Skeletal muscle tissue (tissue), 4 donors: ENCODE data around the gene BCL11B. TPM values are rescaled to one million over a fixed set of nuclear protein-coding genes. Genes with fewer than 3 reads are reported as not detected.

Experiments
- H3K27ac ChIP-seq: one replicate; pipeline ENCODE4 v1.7.0; 2013; ENCODE audit warnings: mild to moderate bottlenecking, low read depth, low read length, inconsistent platforms
- H3K27me3 ChIP-seq, 3 donors: one replicate each; pipeline ENCODE4 v1.7.0; 2013; ENCODE audit warnings: low read length in 3 of 3; ENCODE audit not compliant: control insufficient read depth in 3 of 3, insufficient read depth in 3 of 3
- H3K36me3 ChIP-seq, 3 donors: one replicate each; pipeline ENCODE4 v1.7.0; 2013; ENCODE audit warnings: low read length in 3 of 3; ENCODE audit not compliant: control insufficient read depth in 3 of 3, insufficient read depth in 3 of 3
- H3K4me1 ChIP-seq, 3 donors: one replicate each; pipeline ENCODE4 v1.7.0; 2013; ENCODE audit warnings: low read length in 3 of 3, mild to moderate bottlenecking in 3 of 3; ENCODE audit not compliant: control insufficient read depth in 3 of 3, insufficient read depth in 3 of 3
- H3K4me3 ChIP-seq, 3 donors: one replicate each; pipeline ENCODE4 v1.7.0; 2013; ENCODE audit warnings: low read length in 3 of 3
- H3K9ac ChIP-seq, 3 donors: one replicate each; pipeline ENCODE4 v1.7.0; 2013; ENCODE audit warnings: low read length in 3 of 3, mild to moderate bottlenecking in 3 of 3, moderate library complexity in 2 of 3, low read depth in 1 of 3
- H3K9me3 ChIP-seq, 3 donors: one replicate each; pipeline ENCODE4 v1.7.0; 2013; ENCODE audit warnings: low read length in 3 of 3; ENCODE audit not compliant: control insufficient read depth in 3 of 3
- total RNA-seq: library from RNA; depleted of rRNA; stranded (reverse); fragments of >200 nt; gene quantifications from one replicate; pipeline ENCODE4 v1.2.3, GENCODE V29; 2014
- donor health status: Osteomylitis.

Gene BCL11B
- total RNA-seq, 1 donor from 2014 or later = 1.0 TPM

GRCh38 chr14:99125616-99126431, 146.2 kb downstream of the BCL11B start:
- H3K9me3 ChIP-seq = no peaks in the 10 kb centered on the region
- H3K9ac ChIP-seq = no peak overlapping the region
- H3K4me1 ChIP-seq = no peaks in the 10 kb centered on the region
- no peak overlapping the region for H3K4me3 ChIP-seq
- no peak overlapping the region for H3K27ac ChIP-seq
- no peaks in the 10 kb centered on the region for H3K36me3 ChIP-seq
- H3K27me3 ChIP-seq = peaks cover 7 to 24% (median 12%) of the 10 kb centered on the region in 3 donors

GRCh38 chr14:99125113-99125512, 146.9 kb downstream of the BCL11B start:
- H3K9me3 ChIP-seq = no peaks in the 10 kb centered on the region
- no peaks in the 10 kb centered on the region for H3K36me3 ChIP-seq
- H3K9ac ChIP-seq = no peak overlapping the region
- no peaks in the 10 kb centered on the region for H3K4me1 ChIP-seq
- peaks cover 7 to 24% (median 18%) of the 10 kb centered on the region in 3 donors for H3K27me3 ChIP-seq
- no peak overlapping the region for H3K4me3 ChIP-seq
- H3K27ac ChIP-seq = no peak overlapping the region

- Histone ChIP-seq H3K4me3 (no peak overlapping the region), H3K27me3 (peaks cover 8 to 25% (median 22%) of the 10 kb centered on the region in 3 donors), H3K9ac (no peak overlapping the region), H3K9me3 (no peaks in the 10 kb centered on the region), H3K4me1 (no peaks in the 10 kb centered on the region), H3K36me3 (no peaks in the 10 kb centered on the region), H3K27ac (no peak overlapping the region)
Measured at GRCh38 chr14:99124482-99125105, 147.4 kb downstream of the BCL11B start.

GRCh38 chr14:99123208-99123870, 148.7 kb downstream of the BCL11B start:
- no peak overlapping the region for H3K27ac ChIP-seq
- H3K9ac ChIP-seq = no peak overlapping the region
- peaks cover 21 to 34% (median 31%) of the 10 kb centered on the region in 3 donors for H3K27me3 ChIP-seq
- H3K4me3 ChIP-seq = no peak overlapping the region
- no peaks in the 10 kb centered on the region for H3K9me3 ChIP-seq
- no peaks in the 10 kb centered on the region for H3K36me3 ChIP-seq
- no peaks in the 10 kb centered on the region for H3K4me1 ChIP-seq

GRCh38 chr14:99122521-99123125, 149.4 kb downstream of the BCL11B start:
- H3K4me1 ChIP-seq = no peaks in the 10 kb centered on the region
- peaks cover 28 to 42% (median 38%) of the 10 kb centered on the region in 3 donors for H3K27me3 ChIP-seq
- no peaks in the 10 kb centered on the region for H3K36me3 ChIP-seq
- no peak overlapping the region for H3K27ac ChIP-seq
- H3K4me3 ChIP-seq = no peak overlapping the region
- no peak overlapping the region for H3K9ac ChIP-seq
- no peaks in the 10 kb centered on the region for H3K9me3 ChIP-seq

- H3K27ac ChIP-seq = no peak overlapping the region
- H3K27me3 ChIP-seq = peaks cover 31 to 51% (median 43%) of the 10 kb centered on the region in 3 donors
- H3K36me3 ChIP-seq = no peaks in the 10 kb centered on the region
- H3K4me3 ChIP-seq = no peak overlapping the region
- no peaks in the 10 kb centered on the region for H3K4me1 ChIP-seq
- H3K9me3 ChIP-seq = no peaks in the 10 kb centered on the region
- no peak overlapping the region for H3K9ac ChIP-seq
Measured at GRCh38 chr14:99121319-99121875, 150.6 kb downstream of the BCL11B start.

GRCh38 chr14:99120526-99121318, 151.3 kb downstream of the BCL11B start:
- no peaks in the 10 kb centered on the region for H3K4me1 ChIP-seq
- H3K4me3 ChIP-seq = no peak overlapping the region
- peaks cover 31 to 51% (median 47%) of the 10 kb centered on the region in 3 donors for H3K27me3 ChIP-seq
- no peaks in the 10 kb centered on the region for H3K9me3 ChIP-seq
- no peaks in the 10 kb centered on the region for H3K36me3 ChIP-seq
- no peak overlapping the region for H3K27ac ChIP-seq
- no peak overlapping the region for H3K9ac ChIP-seq

- peaks cover 31 to 51% (median 47%) of the 10 kb centered on the region in 3 donors for H3K27me3 ChIP-seq
- no peak overlapping the region for H3K9ac ChIP-seq
- H3K4me1 ChIP-seq = no peaks in the 10 kb centered on the region
- peaks cover 0 to 2% (median 0%) of the 10 kb centered on the region in 3 donors for H3K9me3 ChIP-seq
- no peak overlapping the region for H3K27ac ChIP-seq
- H3K4me3 ChIP-seq = no peak overlapping the region
- no peaks in the 10 kb centered on the region for H3K36me3 ChIP-seq
Measured at GRCh38 chr14:99119554-99120525, 152.2 kb downstream of the BCL11B start.
